ENCODE measurements around the gene LMAN2.

The LMAN2 gene

GRCh38 chr5:177317959-177318377, 33.5 kb downstream of the LMAN2 start:
- no peaks in the 10 kb centered on the region for H3K27me3 Mint-ChIP-seq (ENCODE audit: low read depth)
- H3K4me3 Mint-ChIP-seq: no peak overlapping the region
- peaks cover 10% of the 10 kb centered on the region for H3K36me3 Mint-ChIP-seq (ENCODE audit: low read depth)
- no peak overlapping the region for H3K27ac Mint-ChIP-seq
- H3K9me3 Mint-ChIP-seq: peaks cover 7% of the 10 kb centered on the region
- peaks cover 22% of the 10 kb centered on the region for H3K4me1 Mint-ChIP-seq (ENCODE audit: low read depth)

- Mint-ChIP-seq H3K36me3 (ENCODE audit: low read depth) (peaks cover 6% of the 10 kb centered on the region), H3K9me3 (peaks cover 7% of the 10 kb centered on the region)
Measured at GRCh38 chr5:177316005-177316404, 35.5 kb downstream of the LMAN2 start.

GRCh38 chr5:177315411-177315810, 36.1 kb downstream of the LMAN2 start:
- no peaks in the 10 kb centered on the region for H3K27me3 Mint-ChIP-seq (ENCODE audit: low read depth)
- peaks cover 10% of the 10 kb centered on the region for H3K36me3 Mint-ChIP-seq (ENCODE audit: low read depth)
- peaks cover 32% of the 10 kb centered on the region for H3K4me1 Mint-ChIP-seq (ENCODE audit: low read depth)
- peaks cover 7% of the 10 kb centered on the region for H3K9me3 Mint-ChIP-seq
- no peak overlapping the region for H3K27ac Mint-ChIP-seq
- H3K4me3 Mint-ChIP-seq: no peak overlapping the region

More at GRCh38 chr5:177316005-177316404, 35.5 kb downstream of the LMAN2 start:
- Mint-ChIP-seq H3K4me1 (ENCODE audit: low read depth) (peaks cover 28% of the 10 kb centered on the region), H3K27me3 (ENCODE audit: low read depth) (no peaks in the 10 kb centered on the region), H3K4me3 (peak overlapping the region; percentile 30), H3K27ac (no peak overlapping the region)

DNA sequence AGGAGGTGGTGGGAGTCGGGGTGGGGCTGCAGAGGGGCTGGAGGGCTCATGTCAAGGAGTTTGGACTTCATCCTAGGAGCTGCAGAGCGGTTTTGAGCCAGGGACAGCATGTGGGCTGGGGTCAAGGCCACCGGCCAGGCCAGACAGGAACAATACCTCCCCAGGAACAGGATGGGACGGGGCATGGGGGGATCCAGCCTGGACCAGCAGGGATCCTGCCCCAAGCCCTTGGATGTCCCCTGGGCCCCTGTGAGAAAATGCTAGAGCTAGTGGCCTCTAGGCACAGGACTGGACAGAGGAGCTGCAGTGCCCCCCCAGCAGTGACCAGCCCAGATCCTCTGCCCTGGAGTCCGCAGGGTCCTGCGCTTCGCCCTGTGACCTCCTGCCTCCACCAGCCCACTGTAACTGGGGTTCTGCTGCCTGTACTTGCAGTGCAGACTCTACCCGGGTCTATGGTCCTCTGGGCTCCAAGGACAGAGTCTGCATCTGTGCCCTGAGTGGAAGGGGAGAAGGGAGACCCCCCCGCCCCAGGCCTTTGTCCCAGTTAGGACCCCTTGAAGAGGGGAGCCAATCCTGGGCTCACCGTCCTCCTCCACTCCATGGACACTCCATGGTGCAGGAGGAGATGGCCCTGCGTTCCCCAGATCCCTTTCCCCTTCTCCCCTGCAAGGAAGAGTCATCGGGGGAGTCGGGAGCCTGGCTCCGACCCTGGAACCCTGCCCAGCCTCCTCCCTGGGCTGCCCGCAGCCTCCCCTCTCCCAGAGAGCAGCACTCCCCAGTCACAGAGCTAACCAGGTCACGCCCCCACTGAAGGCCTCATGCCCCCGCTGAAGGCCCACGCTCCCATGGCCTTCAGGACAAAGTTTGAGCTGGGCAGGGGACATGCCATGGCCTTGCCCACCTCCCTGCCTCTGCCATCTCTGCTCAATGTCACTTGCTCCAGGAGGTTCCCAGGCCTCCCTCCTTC, 36.8 kb downstream of the LMAN2 start:
- no peak overlapping the region for H3K4me3 Mint-ChIP-seq
- no peaks in the 10 kb centered on the region for H3K27me3 Mint-ChIP-seq (ENCODE audit: low read depth)
- peaks cover 5% of the 10 kb centered on the region for H3K9me3 Mint-ChIP-seq
- peaks cover 11% of the 10 kb centered on the region for H3K36me3 Mint-ChIP-seq (ENCODE audit: low read depth)
- peaks cover 37% of the 10 kb centered on the region for H3K4me1 Mint-ChIP-seq (ENCODE audit: low read depth)
- no peak overlapping the region for H3K27ac Mint-ChIP-seq

DNA sequence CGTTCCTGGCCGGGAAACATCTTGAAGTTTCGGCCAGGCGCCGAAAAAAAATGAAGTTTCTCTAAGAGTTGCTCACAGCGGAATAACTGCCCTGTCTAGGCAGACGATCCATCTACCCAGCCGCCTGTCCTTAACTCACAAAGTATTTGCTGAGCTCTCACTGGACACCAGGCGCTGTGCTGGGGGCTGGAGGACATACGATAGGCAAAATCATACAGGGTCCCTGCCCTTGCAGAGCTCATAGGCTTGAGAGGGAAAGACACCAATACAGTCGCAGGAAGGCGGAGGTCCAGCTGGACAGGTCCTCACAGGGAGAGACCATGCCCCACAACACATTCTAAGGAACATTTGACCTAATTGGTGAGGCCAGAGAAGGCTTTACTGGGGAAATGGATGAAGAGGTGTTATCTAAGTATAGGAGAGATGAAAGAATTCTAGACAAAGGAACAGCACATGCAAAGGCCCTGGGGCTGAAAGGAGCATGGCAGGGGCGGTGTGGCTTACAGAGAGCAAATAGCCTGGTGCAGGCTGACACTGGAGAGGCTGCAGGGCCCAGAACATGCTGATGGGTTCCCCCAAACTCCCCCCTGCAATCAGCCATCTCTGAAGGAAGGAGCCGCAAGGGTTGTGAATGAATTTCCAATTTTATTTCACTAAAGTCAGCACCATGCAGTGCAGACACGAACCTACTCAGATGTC, 37.8 kb downstream of the LMAN2 start:
- Mint-ChIP-seq H3K4me3 (peak overlapping the region; percentile 46), H3K4me1 (ENCODE audit: low read depth) (peaks cover 45% of the 10 kb centered on the region), H3K9me3 (no peaks in the 10 kb centered on the region), H3K27me3 (ENCODE audit: low read depth) (no peaks in the 10 kb centered on the region), H3K27ac (no peak overlapping the region), H3K36me3 (ENCODE audit: low read depth) (peaks cover 10% of the 10 kb centered on the region)

GRCh38 chr5:177312649-177313181, 38.8 kb downstream of the LMAN2 start:
- peaks cover 39% of the 10 kb centered on the region for H3K4me1 Mint-ChIP-seq (ENCODE audit: low read depth)
- peaks cover 10% of the 10 kb centered on the region for H3K36me3 Mint-ChIP-seq (ENCODE audit: low read depth)
- no peaks in the 10 kb centered on the region for H3K9me3 Mint-ChIP-seq
- no peaks in the 10 kb centered on the region for H3K27me3 Mint-ChIP-seq (ENCODE audit: low read depth)
- peak overlapping the region; percentile 84 for H3K27ac Mint-ChIP-seq
- peak overlapping the region; percentile 87 for H3K4me3 Mint-ChIP-seq

DNA sequence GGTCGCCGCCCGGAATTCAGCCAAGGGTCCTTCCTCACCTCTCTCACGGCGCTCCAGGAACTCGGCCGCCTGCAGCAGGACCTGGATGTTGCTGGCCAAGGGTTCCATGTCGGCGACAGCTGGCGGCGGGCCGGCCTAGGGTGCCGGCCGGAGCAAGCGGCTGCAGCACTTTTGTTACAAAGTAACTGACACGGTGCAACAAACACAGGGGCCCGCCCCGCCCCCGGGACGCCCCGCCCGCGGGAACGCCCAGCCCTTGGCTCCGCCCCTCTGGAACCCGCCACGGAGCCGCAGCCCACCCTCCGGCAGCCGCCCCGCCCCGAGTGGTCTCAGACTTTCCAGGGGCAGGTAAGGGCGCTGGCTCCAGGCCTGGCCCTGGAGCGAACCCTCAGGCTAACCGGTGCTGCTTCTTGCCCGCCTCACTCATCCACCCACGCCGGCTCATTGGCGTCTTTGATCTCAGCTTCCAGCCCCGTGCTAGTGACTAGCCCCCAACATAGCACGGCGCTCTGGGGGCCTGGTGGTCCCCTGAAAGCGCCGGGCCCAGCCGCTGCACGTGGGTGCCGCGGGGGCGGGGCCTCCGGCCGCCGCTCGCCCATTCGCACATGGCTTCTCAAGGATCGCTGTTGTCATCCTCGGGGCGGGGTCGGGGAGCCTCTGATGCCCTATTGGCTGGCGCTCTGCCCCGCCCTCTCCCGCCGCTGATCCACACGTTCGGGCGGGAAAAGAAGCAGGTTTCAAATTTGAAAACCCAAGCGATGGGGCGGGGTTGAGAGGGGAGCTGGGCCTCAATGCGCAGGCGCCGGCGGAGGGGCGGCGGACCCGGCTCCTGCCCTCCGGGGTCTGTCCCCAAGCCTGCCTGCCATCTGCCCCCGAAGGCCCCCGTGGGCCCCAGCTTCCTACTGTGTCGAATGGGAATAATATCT, 39.5 kb downstream of the LMAN2 start, which contains the start of gene MXD3:
Gene MXD3, minus strand, starts transcription at position 176 of the 926 bp plus-strand sequence. Its CDS starts 68 bp downstream, at position 108.
- Mint-ChIP-seq H3K4me3 (peak within 1 kb of the TSS; percentile 90), H3K4me1 (ENCODE audit: low read depth) (peaks cover 37% of the 10 kb centered on the region), H3K9me3 (no peaks in the 10 kb centered on the region), H3K27ac (peak within 1 kb of the TSS; percentile 95), H3K27me3 (ENCODE audit: low read depth) (no peaks in the 10 kb centered on the region), H3K36me3 (ENCODE audit: low read depth) (peaks cover 11% of the 10 kb centered on the region)

DNA sequence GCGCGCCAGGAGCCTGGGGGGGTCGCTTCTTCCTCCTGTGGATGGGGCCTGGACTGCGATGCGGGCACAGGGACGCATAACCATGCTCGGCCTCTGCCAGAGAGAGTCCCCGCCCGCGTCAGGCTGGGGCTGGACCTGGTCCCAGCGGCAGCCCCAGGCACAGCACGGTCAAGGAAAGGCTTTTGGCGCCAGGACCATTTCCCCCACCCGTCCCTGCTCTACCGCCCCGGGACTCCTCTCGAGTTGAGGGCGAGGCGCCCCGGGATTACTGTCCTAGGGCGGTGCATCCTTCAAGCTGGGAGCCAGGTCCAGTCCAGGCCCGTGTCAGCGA, 40.1 kb downstream of the LMAN2 start:
- Mint-ChIP-seq H3K27ac (no peak overlapping the region), H3K9me3 (no peaks in the 10 kb centered on the region), H3K36me3 (ENCODE audit: low read depth) (peaks cover 17% of the 10 kb centered on the region), H3K27me3 (ENCODE audit: low read depth) (no peaks in the 10 kb centered on the region), H3K4me1 (ENCODE audit: low read depth) (peaks cover 43% of the 10 kb centered on the region), H3K4me3 (peak overlapping the region; percentile 87)

DNA sequence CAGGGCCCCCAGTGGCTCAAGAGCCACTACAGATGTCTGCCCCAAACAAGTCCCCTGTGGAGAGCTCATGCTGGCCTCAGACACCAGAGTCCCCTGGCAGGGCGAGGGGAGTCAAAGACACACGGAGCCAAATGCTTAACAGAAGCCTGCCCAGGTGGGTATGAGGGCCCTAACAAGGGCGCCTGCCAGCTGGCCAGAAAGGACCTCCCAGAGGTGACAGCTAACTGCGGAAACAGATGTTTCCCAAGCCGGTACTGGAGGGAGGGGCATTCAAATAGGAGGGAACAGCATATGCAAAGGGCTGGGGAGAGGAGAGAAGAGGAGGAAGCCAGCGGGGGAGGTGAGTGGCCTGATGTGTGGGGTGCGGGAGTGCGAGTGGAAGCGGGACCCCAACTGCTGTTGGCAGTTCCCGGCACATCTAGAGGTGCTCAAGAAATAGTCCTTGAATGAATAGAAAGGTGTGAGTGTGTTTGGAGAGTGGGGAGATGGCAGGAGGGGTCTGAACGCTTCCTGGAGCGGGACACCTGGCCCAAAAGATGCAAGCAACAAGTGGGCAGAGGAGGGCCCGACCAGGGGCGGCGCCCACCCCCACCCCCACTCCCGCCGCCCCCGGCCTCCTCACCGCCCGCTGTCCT, 40.6 kb downstream of the LMAN2 start:
- no peaks in the 10 kb centered on the region for H3K27me3 Mint-ChIP-seq (ENCODE audit: low read depth)
- H3K27ac Mint-ChIP-seq: peak overlapping the region; percentile 95
- H3K9me3 Mint-ChIP-seq: no peaks in the 10 kb centered on the region
- peaks cover 44% of the 10 kb centered on the region for H3K4me1 Mint-ChIP-seq (ENCODE audit: low read depth)
- H3K4me3 Mint-ChIP-seq: peak overlapping the region; percentile 90
- H3K36me3 Mint-ChIP-seq (ENCODE audit: low read depth): peaks cover 21% of the 10 kb centered on the region

- Mint-ChIP-seq H3K27me3 (ENCODE audit: low read depth) (no peaks in the 10 kb centered on the region), H3K27ac (no peak overlapping the region), H3K36me3 (ENCODE audit: low read depth) (peaks cover 25% of the 10 kb centered on the region), H3K4me3 (peak overlapping the region; percentile 90), H3K4me1 (ENCODE audit: low read depth) (peaks cover 50% of the 10 kb centered on the region), H3K9me3 (no peaks in the 10 kb centered on the region)
Measured at GRCh38 chr5:177310332-177310731, 41.1 kb downstream of the LMAN2 start.

- Mint-ChIP-seq H3K27me3 (ENCODE audit: low read depth) (no peaks in the 10 kb centered on the region), H3K9me3 (no peaks in the 10 kb centered on the region), H3K27ac (peak overlapping the region; percentile 27), H3K4me3 (peak overlapping the region; percentile 75), H3K4me1 (ENCODE audit: low read depth) (peaks cover 57% of the 10 kb centered on the region), H3K36me3 (ENCODE audit: low read depth) (peaks cover 33% of the 10 kb centered on the region)
Measured at GRCh38 chr5:177309351-177310191, 41.9 kb downstream of the LMAN2 start.

DNA sequence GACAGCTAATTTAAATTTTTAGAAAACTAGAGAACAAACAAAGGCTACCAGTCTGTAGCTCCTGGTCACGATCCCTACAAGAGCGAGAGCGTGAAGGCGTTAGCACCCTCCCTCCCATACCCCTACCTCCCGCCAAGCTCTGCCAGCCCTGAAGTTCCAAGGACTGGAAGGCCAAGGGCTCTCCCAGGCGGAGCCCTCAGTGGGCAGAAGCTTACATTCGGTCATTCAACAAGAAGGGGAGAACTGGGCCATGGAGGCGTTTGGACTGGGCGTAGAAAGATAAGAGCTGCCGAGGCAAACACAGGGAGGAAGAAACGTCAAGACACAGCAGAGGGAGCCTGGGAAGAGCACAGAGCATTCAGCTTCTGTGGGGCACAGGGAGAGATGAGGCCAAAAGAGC, 42.7 kb downstream of the LMAN2 start:
- Mint-ChIP-seq H3K27ac (no peak overlapping the region), H3K27me3 (ENCODE audit: low read depth) (no peaks in the 10 kb centered on the region), H3K36me3 (ENCODE audit: low read depth) (peaks cover 38% of the 10 kb centered on the region), H3K9me3 (no peaks in the 10 kb centered on the region), H3K4me3 (peak overlapping the region; percentile 18), H3K4me1 (ENCODE audit: low read depth) (peaks cover 56% of the 10 kb centered on the region)
